ENCODE measurements around the gene TPM4. TPM values are rescaled to one million over a fixed set of nuclear protein-coding genes. Genes with fewer than 3 reads are reported as not detected.

TPM4 gene
- total RNA-seq, 2 donors from 2014 or later = 280 to 300 TPM

DNA sequence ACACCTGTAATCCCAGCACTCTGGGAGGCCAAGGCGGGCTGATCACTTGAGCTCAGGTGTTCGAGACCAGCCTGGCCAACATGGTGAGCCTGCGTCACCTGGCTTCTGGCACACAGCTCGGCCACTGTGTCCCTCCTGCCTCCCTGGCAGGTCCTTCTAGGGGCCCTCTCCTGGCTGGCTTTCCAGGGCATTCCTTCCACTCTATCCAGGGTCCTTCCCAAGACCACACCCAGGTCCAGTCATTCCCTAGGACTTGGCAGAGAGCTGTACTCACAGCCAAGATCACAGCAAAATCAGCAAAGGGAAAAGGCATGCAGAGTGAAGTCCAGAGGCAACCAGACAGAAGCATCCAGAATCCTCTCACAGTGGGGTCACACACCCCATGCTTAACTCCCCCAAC, 57.5 kb downstream of the TPM4 start:
- no peak for DNase-seq
- peak; percentile 12 for ATAC-seq
- intact Hi-C loops (cut with DNase I, micrococcal nuclease) = no loop called here

DNA sequence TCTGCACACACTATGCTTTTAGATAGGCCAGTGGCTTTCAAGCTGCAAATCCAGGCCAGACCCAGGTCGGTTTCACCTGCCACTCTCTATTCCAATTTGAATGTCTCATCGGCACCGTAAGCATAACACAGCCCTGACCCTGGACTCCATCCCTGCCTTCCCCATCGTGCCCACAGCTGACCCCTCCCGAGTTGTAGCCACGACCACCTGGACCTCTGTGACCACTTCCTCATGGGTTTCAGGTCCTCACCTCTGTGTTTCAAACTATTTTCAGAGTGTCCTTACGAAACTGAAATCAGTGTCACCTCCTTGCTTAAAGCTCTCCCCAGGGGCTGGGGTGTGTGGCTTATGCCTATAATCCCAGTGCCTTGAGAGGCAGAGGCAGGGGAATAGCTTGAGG, 58.2 kb downstream of the TPM4 start:
- intact Hi-C loops (cut with DNase I, micrococcal nuclease) = no loop called here
- DNase-seq = no peak
- peak; percentile 15 for ATAC-seq

DNA sequence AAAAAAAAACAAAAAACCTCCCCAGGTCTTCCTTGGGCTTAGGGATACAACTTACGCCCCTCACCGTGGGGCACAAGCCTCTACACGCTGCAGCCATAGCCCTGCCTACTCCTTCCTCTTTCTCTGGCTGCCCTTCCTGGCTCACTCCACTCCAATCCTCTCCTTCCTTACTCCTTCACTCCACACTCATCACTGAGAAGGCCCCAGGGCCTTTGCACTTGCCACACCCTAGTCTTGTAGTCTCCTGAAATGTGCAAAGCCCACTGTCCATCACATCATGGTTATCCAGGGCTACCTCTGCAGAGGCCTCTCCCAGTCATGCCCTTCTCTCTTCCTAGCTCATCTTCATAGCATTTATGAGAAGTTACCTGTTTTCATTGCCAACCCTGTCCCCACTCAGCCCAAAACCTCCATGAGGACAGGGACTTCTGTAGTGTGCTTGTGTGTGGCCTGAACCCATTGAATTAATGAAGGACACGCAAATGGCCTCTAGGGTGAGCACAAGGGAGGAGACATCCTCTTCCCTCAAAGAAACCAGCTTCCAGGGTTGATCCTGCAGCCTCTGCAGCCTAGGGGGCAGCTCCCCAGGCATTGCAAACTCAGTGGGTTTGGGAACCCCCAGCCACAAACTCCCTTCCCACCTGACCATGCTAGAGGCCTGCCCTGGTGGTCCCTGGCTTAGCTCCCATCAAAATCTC, 59.3 kb downstream of the TPM4 start:
- ATAC-seq (peak; percentile 18), DNase-seq (no peak)
- intact Hi-C loops (cut with DNase I, micrococcal nuclease) = no loop called here

DNA sequence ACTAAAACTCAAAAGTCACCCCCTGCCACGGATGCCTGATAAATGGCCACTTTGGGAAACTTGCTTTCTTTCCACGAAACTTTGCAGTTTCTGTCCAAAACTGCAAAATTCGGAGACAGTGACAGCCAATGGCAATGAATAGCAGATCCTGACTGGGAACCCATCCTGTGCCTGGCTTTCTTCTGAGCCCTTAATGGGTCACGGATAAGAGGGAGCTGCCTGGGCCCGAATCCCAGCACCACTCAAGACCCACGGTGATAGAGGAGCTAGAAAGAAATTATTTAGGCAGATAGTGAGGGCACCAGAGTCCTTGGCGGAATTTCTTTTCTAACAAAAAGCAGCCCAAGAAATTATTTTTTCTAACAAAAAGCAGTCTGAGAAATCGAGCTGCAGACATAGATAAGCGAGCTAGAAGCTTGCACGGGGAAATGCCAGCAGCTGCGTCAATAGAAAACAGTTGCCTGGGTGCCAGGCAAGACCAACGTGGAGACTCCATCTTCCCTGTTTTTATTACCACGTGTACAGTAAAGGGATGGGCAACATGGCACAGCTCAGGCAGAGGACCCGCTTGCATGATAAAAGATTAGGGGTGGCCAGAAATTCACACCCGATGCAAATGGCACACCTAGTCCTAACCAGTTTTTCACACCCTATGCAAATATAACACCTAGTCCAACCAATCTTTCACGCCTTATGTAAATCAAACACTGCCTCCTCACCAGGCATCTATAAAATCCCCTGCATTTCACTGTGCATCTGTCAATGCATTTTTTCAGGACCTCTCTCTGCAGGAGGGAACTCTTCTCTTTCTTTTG, 60.1 kb downstream of the TPM4 start:
- peak; percentile 62 for ATAC-seq
- no peak for DNase-seq

DNA sequence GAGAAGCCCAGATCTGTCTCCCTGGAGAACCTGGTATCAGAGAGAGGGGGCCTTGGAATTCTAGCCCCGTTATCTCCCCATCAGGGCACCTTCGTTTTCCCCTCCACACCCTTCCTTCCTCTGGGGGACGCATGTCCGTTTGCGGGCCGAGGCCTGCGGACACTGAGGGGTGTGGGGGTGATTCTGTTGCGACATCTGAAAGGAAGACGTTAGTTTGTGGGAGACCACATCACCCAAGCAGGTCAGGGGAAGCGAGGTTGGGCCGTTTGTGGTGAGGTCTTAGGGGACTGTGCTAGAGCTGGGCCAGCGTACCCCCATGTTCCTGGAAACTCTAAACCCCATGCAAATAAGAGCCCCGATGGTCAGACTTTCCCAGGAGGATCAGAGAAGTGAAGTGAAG, 63.5 kb downstream of the TPM4 start:
- intact Hi-C loops (cut with DNase I, micrococcal nuclease) = no loop called here
- DNase-seq (peak in 1 of 2 donors; percentile 50), ATAC-seq (no peak)

More for the DNA sequence above, 60.1 kb downstream of the TPM4 start:
- intact Hi-C loops (cut with DNase I, micrococcal nuclease) = no loop called here

DNA sequence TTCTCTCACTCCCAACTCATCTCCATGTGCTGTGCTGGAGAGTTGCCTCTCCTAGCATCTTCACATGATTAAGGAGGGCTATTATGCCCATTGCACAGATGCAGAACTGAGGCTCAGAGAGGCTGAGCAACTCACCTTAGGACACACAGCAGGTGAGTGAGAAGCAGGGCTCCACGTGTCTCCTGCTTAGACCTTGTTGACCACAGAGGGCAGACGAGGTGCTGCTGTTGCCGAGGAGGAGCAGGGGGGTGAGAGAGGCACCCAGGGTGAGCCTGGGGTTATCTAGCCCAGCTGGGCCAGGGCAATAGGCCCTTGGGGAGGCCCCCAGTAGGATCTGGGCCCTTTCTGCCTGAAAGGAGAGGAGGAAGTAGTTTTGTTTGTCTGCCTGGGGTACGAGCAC, 64.7 kb downstream of the TPM4 start:
- ATAC-seq = no peak
- peak in 1 of 2 donors; percentile 47 for DNase-seq
- intact Hi-C loops (cut with DNase I, micrococcal nuclease) = no loop called here

DNA sequence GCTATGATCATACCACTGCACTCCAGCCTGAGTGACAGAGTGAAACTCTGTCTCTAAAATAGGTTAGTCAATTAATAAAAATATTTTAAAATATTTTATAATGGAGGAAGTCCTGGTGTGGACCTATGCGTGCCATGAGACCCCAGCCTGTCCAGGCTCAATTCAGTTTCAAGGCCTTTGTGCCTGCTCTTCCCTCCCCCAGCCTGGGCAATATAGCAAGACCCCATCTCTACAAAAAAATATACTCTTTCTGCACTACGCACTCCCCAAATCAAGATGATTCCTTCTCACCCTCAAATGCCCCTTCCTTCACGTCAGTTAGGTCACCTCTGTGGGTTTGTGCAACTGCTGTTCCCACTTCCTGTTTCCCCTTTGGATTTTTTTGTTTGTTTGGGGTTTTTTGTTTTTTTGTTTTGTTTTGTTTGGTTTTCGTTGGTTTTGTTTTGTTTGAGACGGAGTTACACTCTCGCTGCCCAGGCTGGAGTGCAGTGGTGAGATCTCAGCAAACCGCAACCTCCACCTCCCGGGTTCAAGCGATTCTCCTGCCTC, 65.8 kb downstream of the TPM4 start:
- DNase-seq (no peak), ATAC-seq (no peak)
- intact Hi-C loops (cut with DNase I, micrococcal nuclease) = no loop called here

DNA sequence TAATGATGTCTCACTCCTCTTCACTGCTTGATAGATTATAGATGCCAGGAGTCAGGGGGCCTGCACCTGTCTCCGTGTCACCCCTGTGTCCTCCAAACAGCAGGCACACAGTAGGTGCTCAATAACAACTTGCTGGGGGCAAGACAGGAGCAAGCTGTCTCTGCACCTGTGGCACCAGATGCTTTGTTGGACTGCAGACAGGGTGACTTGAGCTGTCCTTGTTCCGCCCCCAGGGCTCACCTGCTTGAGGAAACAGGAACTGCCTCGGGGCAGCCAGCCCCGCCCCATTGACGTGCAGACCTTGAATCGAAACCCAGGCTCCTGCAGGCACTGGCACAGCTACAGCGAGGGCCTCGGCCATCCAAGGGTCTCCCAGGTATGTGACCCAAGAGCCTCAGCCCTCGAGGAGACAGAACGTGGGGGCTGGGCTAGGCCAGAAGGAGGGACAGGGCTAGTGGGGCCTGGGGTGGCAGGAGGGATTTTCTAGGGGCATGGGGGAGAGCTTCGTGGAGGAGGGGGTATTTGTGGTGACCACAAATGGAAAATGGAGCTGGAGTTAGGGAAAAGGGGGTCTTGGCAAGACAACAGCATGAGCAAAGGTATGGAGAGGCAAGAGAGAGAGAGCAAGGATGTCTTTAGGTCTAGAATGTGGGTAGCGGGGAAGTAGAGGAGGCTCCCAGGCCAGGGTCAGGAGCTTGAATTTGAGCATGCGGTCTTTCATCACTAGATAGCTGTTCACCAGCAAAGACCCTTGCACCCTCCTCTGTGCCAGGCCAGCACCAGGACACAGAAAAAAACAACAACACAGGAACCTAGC, 67.3 kb downstream of the TPM4 start, which contains the start of gene HSH2D:
HSH2D (plus strand) TSS at position 287 of the 817 bp plus-strand sequence. CDS start 5,066 bp downstream, outside the sequence.
- ATAC-seq (peak; percentile 99), DNase-seq (peak; percentile 95 to 97)
- intact Hi-C loops (cut with DNase I, micrococcal nuclease) = no loop called here

DNA sequence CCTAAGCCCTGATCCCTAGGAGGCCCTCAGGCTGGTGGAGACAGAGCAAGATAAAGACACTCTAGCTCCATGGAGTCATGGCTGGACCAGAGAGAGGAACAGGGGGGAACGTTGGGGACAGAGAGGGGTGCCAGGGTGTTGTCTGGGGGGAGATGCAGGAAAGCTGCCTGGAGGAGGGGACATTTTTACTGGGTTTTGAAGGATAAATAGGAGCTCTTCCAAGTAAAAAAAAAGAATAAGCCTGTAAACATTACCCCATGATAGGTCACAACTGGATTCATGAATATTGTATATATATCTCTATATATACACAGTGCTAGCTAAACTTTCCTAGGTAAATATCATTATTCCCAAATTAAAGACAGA, 67.9 kb downstream of the TPM4 start:
- ATAC-seq (peak; percentile 21), DNase-seq (no peak)
- intact Hi-C loops (cut with DNase I, micrococcal nuclease) = no loop called here

DNA sequence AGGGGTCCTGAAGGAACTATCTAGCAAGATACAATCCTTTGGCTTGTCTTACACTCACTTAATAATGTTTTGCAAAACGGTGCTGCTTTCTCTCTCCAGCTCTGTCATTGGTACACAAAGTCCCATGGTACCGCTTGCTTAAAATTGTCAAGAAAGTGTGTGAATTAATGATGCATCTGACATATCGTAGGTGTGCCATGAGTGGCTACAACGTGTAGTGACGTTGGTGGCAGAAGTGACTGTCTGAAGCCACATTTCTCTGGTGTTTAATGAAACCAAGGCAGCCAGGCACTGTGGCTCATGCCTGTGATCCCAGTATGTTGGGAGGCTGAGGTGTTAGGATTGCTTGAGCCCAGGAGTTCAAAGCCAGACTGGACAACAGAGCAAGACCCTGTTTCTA, 69.8 kb downstream of the TPM4 start:
- intact Hi-C loops (cut with DNase I, micrococcal nuclease) = no loop called here
- DNase-seq = no peak
- no peak for ATAC-seq

DNA sequence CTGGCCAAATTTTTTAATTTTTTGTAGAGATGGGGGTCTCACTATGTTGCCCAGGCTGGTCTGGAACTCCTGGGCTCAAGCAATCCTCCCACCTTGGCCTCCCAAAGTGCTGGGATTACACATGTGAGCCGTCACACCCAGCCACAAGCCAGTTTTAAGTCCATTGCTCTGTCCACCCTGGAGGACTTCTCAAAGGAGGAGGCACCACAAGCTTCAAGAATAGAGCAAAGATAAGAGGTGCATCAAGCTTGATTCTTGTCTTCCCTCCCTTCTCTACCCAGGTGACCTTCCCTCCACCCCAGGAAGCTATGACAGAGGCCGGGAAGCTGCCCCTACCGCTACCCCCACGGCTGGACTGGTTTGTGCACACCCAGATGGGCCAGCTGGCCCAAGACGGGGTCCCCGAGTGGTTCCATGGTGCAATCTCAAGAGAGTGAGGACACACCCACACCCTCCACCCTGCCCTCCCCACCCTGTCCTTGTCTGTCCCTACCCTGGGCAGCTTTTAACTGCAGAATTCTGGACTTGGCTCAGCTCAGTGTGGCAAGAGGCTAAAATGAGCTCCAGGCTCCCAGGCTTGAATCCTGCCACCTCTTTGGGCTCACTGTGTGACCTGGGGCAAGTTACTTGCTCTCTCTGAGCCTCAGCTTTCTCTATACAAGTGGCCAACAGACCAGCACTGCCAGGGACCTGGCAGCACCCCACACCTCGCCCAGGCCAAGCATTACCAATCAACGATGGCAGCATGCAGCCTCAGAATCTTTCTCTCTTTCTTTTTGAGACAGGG, 72.3 kb downstream of the TPM4 start:
- DNase-seq = no peak
- ATAC-seq = peak; percentile 46
- intact Hi-C loops (cut with DNase I, micrococcal nuclease) = no loop called here

Other genes with a start within 250 kb of the TPM4 start
- gene CYP4F2, start 178.4 kb upstream of the TPM4 start, total RNA-seq = 10 to 100 TPM in 1 of 2 donors, 1 to 10 TPM in 1; 8.5 to 11.1 TPM
- gene CYP4F11, start 142.0 kb upstream of the TPM4 start, total RNA-seq = 10 to 100 TPM; 12.0 to 14.3 TPM
- gene OR10H4, start 127.5 kb upstream of the TPM4 start, total RNA-seq = not detected
- gene RAB8A, start 35.4 kb downstream of the TPM4 start, total RNA-seq = 100 to 1,000 TPM; 143 to 172 TPM
- gene HSH2D, start 67.2 kb downstream of the TPM4 start, total RNA-seq = 10 to 100 TPM; 18.8 to 24.3 TPM
- gene CIB3, start 97.0 kb downstream of the TPM4 start, total RNA-seq = not detected
- gene FAM32A, start 108.9 kb downstream of the TPM4 start, total RNA-seq = 10 to 100 TPM; 78.8 to 90.5 TPM
- 10 to 100 TPM; 22.2 to 26.5 TPM for gene AP1M1, start 121.4 kb downstream of the TPM4 start, total RNA-seq
- 10 to 100 TPM; 28.2 to 29.4 TPM for gene KLF2, start 248.3 kb downstream of the TPM4 start, total RNA-seq

Measured in left colon (tissue), 2 donors.